Stimulated activated CD8-positive, alpha-beta memory T cell treated with anti-CD3 and anti-CD28 coated beads, Interleukin-7, amount 100 ng/mL, for 24 hours (primary cell): Measurements from ENCODE around the gene DCTPP1.

Source experiments
- DNase-seq: peaks from one replicate; pipeline ENCODE4 v3.0.0-alpha.2; 2020; ENCODE audit warnings: low read depth

The DCTPP1 gene

DNA sequence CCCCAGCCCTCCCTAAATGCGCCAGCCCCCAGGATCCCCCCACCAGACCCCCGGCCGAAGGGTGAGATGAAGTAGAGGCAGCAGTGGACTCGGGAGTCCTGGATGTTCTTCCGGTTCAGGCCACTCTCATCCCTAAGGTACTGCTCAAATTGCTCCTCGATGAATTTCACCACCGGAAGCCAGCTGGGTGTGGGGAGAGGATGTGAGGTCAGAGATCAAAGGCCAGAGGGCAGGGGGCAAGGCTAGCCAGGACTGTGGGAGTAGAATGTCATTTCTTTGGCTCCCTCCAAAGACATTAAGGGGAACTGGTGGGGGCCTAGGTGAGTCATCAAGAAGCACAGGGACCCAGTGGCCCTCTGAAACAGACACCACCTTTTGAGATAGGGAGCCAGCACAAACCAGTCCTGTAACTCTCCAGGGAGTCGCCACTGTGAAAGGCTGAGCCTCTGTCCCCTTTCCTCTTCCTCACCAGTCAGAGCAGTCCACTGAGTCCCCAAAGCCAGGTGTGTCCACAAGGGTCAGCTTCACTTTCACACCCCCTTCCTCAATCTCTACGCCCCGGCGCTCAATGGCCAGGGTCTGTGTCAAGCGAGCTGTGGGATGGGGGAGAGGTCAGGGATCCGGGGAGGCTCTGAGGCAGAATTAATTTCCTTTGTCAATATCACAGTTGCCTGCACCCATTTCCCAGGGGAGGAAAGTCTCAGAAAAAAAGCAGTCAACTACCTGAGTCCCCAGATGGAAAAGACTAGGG, 48.4 kb downstream of the DCTPP1 start:
- no peak for DNase-seq

DNA sequence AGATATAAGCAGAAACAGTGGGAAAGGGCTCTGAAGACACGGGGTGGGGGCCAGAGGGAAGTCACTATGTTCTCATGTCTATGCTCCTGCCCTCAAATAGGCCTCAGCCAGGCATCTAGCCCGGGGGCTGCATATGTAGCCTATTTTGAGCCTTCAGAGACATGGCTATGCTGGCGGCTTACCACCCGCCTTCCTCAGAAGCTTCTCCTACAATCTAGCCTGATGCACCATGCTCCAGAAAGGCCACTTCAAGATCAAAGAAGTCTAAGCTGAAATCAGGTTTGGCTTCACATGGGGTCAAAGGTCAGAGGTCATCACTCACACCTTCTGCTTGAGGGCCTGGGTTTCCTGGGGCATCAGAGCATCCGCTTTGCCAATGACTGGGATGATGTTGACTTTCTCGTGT, 49.0 kb downstream of the DCTPP1 start:
- DNase-seq = no peak

DNA sequence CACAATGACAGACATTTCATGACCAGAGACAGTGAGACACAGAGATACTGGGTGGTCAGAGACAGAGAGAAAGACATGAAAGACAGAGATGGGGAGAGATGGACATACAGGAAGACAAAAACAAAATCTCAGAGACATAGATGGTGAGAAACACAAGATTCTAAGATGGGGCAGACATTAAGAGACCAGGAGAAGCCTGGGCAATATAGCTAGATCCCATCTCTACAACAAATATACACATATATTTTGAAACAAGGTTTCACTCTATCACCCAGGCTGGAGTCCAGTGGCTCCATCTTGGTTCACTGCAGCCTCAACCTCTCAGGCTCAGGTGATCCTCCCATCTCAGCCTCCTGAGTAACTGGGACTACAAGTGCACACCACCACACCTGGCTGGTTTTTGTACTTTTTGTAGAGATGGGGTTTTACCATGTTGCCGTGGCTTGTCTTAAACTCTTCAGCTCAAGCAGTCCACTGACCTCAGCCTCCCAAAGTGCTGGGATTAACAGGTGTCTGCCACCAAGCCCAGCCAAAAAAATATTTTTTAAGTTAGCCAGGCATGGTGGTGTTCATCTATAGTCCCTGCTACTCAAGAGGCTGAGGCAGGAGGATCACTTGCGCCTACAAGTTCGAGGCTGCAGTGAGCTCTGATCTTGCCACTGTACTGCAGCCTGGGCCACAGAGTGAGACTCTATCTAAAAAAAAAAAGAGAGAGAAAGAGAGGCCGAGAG, 49.6 kb downstream of the DCTPP1 start:
- DNase-seq = no peak

DNA sequence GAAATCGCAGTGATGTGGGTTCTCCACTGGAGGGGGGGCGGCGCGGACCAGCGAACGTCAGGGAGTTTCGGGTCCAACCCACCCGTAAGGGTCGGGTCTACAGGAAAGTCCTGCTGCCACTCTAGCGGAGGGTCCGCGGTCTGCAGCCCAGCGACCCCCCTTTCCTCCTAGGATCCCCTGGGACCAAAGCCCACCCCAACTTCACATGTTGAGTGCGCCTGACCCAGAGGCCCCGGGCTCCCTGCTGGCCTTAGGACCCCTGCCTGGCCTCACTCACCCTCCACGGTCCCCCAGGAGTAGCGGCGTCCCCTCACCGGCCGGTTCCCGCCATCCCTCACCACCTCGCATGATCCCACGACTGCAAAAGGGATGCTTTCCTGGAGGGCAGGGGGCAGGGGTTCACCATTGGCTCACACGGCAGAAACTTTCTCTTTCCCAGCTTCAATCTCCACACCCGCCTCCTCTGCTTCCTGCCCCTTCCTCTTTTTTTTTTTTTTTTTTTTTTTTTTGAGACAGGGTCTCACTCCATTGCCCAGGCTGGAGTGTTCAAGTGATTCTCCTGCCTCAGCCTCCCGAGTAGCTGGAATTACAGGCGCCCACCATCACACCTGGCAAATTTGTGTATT, 50.6 kb downstream of the DCTPP1 start:
- no peak for DNase-seq

DNA sequence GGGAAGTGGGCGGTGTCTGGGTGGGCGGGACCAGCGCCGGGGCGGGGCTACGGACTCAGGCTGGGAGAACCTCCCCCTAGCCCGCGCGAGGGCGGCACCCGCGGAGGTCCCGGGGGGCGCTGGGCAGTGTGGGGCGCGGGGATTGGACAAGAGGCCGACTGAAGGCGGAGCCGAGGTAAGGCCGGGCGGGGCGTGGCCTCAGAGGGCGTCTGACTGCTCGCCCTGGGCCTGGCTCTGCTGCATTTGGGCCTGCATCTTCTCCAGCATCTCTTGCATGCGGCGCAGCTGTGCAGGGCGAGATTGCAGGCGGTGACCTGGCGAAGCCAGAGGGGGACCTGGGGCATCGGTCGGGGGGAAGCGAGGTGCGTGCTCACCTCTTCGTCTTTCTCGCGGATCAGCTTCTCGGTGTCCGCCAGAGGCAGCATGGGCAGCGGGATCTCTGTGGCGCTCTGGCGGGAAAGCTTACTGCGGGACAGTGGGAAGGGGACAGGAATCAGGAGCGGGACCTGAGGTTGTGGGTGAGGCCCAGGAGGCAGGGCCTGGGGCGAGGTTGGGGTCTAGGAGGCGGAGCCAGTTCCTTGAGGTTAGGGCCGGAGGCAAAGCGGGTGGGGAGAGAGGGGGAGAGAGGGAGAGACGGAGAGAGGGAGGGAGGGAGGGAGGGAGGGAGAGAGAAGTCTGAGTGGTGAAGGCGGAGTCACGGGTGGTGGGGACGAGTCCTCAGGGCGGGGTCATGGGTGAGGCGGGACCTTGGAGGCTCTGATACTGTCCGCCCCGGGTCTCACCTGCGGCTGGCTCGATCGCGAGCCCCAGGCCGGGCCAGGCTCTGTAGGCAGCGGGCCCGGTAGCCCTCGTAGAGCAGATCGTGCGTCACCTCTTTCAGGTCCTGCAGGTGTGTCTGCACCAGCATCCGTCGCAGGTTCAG, 51.3 kb downstream of the DCTPP1 start:
- peak; percentile 99 for DNase-seq

DNA sequence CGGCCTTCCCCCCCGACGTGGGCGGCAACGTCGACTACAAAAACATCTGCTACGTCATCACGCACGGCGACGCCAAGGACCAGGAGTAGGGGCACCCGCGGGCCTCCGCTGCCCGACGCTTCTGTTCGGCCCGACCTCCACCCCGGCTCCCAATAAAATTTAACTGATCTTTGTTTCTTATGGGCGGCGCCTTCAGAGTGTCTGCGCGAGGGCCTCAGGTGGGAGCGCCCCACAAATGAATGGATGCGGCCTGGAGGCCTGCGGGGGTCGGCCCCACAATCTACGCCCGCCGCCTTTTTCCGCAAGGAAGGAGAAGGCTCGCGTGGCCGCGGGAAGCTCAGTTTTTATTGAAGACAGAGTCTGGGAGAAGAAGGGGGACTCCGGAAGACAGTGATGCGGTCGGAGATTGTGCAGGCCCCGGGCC, 52.0 kb downstream of the DCTPP1 start:
- DNase-seq = no peak

DNA sequence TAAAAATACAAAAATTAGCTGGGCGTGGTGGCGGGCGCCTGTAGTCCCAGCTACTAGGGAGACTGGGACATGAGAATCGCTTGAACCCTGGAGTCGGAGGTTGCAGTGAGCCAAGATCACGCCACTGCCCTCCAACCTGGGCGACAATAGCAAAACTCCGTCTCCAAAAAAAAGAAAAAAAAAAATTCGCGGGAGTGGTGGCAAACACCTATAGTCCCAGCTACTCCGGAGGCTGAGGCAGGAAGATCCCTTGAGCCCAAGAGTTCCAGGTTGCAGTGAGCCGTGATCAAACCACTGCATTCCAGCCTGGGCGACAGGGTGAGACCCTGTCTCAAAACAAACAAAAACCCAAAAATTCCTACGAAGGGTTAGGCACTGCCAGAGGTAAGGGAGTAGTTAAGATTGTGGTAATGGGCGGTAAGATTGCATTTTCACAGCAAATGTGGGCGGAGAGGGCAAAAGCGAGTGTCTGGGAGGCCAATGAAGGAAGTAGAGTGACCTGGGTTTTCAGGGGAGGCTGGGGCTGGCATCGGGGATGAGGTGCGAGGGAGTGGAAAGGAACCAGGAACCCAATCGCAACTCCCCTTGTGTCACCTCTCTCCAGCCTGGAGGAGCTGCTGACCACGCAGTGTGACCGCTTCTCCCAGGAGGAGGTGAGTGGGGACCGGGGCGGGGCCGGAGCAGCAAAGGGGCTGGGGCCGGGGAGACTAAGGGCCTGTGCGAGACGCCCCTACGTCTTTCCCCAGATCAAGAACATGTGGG, 52.6 kb downstream of the DCTPP1 start:
- DNase-seq = no peak

DNA sequence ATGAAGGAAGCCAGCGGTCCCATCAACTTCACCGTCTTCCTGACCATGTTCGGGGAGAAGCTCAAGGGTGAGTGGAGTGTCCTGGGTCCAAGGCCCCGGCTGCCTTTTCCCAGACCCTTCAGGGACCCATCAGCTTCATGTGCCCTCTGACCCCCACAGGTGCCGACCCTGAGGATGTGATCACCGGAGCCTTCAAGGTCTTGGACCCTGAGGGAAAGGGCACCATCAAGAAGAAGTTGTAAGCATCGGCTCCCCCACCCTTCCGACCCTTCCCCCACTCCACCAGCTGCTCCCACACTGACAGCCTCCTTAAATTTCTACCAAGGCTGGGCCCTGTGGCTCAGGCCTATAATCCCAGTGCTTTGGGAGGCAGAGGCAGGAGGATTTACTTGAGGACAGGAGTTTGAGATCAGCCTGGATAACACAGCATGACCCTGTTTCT, 53.3 kb downstream of the DCTPP1 start:
- no peak for DNase-seq

DNA sequence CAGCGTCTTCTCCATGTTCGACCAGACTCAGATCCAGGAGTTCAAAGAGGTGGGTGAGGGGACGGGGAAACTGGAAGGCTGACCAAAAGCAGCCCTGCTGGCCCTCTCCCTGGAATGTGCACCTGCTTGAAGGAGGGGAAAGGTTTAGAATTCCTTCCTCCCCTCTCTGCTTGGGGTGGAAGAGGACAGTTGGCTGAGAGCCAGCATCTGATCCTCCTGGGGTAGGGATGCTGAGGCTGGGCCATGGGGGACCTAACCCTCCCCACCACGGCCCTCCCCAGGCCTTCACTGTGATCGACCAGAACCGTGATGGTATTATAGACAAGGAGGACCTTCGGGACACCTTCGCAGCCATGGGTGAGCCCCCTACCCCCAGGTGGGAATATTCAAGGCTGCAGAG, 54.0 kb downstream of the DCTPP1 start:
- no peak for DNase-seq

DNA sequence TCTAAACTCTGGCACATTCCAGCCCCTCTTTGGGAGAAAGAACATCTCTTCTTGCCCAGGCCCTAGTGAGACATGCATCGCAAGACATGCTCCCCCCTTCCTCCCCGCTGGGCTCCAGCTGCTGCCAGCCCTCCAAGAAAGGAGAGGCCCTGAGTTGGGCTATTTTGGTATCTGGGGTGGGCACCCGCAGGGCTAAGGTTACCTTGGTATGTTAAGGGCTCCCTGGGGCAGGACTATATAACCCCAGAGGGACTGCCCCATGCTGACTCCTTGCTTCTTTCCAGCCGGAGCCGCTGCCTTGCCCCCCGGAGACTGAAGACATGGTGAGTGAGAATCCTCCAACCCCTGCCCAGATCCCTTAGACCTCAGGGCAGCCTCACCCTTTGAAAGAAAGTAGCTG, 55.3 kb downstream of the DCTPP1 start, which contains the start of gene MYL11:
Gene MYL11, plus strand, starts transcription at position 265 of the 400 bp plus-strand sequence. Its CDS starts 56 bp downstream, at position 321.
- no peak for DNase-seq
